IMR-90 (cell line): ENCODE measurements around the gene SLC2A2. TPM values are rescaled to one million over a fixed set of nuclear protein-coding genes. Genes with fewer than 3 reads are reported as not detected.

Source experiments
- ATAC-seq: fragments of 200-7000 bp; cut with Tn5 transposase; 2 replicates; pipeline ENCODE4 v1.9.1; 2020; ENCODE audit warnings: low read depth, mild to moderate bottlenecking, moderate library complexity
- BruUV-seq: library from RNA; stranded (reverse); fragments of 400-500 nt; replicated peaks from 2 replicates; lab custom pipeline; 2021; lab: Mats Ljungman, UMichigan
- CTCF ChIA-PET: fragments of 300-600 bp; formaldehyde crosslinking; extraction: SDS; loops from one replicate; lab custom pipeline; 2021; ENCODE audit warnings: antibody characterized with exemption; lab: Yijun Ruan, JAX
- POLR2A ChIA-PET: fragments of 300-600 bp; sonication (Branson Sonifier 250); formaldehyde crosslinking; loops from one replicate; lab custom pipeline; 2022; ENCODE audit warnings: antibody characterized with exemption; ENCODE audit not compliant: unreplicated experiment; lab: Charles Lee
- DNase-seq: peaks from one replicate; pipeline ENCODE4 v3.0.0; 2013
- H2AFZ ChIP-seq: replicated peaks from 2 replicates; pipeline ENCODE3; 2013; ENCODE audit warnings: low read length, mild to moderate bottlenecking; ENCODE audit not compliant: poor library complexity
- H2AK5ac ChIP-seq: 2 replicates; pipeline ENCODE4 v1.6.1; 2013; ENCODE audit warnings: low read depth, low read length, inconsistent platforms
- H2AK9ac ChIP-seq: replicated peaks from 2 replicates; pipeline ENCODE3; 2013; ENCODE audit warnings: mild to moderate bottlenecking, low read depth, low read length, moderate library complexity; ENCODE audit not compliant: poor library complexity
- H2BK120ac ChIP-seq: 2 replicates; pipeline ENCODE4 v1.6.1; 2013; ENCODE audit warnings: low read depth, low read length, inconsistent platforms
- H2BK15ac ChIP-seq: 3 replicates; pipeline ENCODE4 v1.6.1; 2013; ENCODE audit warnings: low read depth, low read length, inconsistent platforms
- H2BK20ac ChIP-seq: 2 replicates; pipeline ENCODE4 v1.6.1; 2013; ENCODE audit warnings: low read depth, mild to moderate bottlenecking, inconsistent platforms, low read length, moderate library complexity
- H2BK5ac ChIP-seq: 2 replicates; pipeline ENCODE4 v1.6.1; 2013; ENCODE audit warnings: mild to moderate bottlenecking, low read depth, low read length, inconsistent platforms; ENCODE audit not compliant: poor library complexity, severe bottlenecking
- H3K14ac ChIP-seq: replicated peaks from 2 replicates; pipeline ENCODE4 v1.6.1; 2013; ENCODE audit warnings: low read depth, low read length, inconsistent platforms
- H3K18ac ChIP-seq: 2 replicates; pipeline ENCODE4 v1.6.1; 2013; ENCODE audit warnings: low read depth, low read length, control low read depth
- H3K23ac ChIP-seq: 2 replicates; pipeline ENCODE4 v1.6.1; 2013; ENCODE audit warnings: low read depth, low read length, inconsistent platforms
- H3K27ac ChIP-seq: 2 replicates; pipeline ENCODE4 v1.5.1; 2013; ENCODE audit warnings: mild to moderate bottlenecking, control low read depth, low read length; ENCODE audit not compliant: insufficient read depth
- H3K27me3 ChIP-seq: 2 replicates; pipeline ENCODE4 v1.6.1; 2013; ENCODE audit warnings: low read length; ENCODE audit not compliant: control insufficient read depth, insufficient read depth
- H3K36me3 ChIP-seq: 2 replicates; pipeline ENCODE4 v1.6.1; 2013; ENCODE audit warnings: low read length, mixed read lengths; ENCODE audit not compliant: control insufficient read depth, insufficient read depth
- H3K4ac ChIP-seq: 2 replicates; pipeline ENCODE4 v1.6.1; 2013; ENCODE audit warnings: low read depth, low read length, inconsistent platforms
- H3K4me1 ChIP-seq: 2 replicates; pipeline ENCODE4 v1.6.1; 2013; ENCODE audit warnings: low read length, mixed read lengths; ENCODE audit not compliant: control insufficient read depth, insufficient read depth
- H3K4me2 ChIP-seq: 2 replicates; pipeline ENCODE4 v1.6.1; 2013; ENCODE audit warnings: low read depth, mild to moderate bottlenecking, control low read depth, low read length, moderate library complexity
- H3K4me3 ChIP-seq: 2 replicates; pipeline ENCODE4 v1.5.1; 2013; ENCODE audit warnings: low read depth, mild to moderate bottlenecking, control low read depth, low read length, moderate library complexity; ENCODE audit not compliant: insufficient read depth
- H3K56ac ChIP-seq: 2 replicates; pipeline ENCODE4 v1.6.1; 2013; ENCODE audit warnings: low read length, inconsistent platforms; ENCODE audit not compliant: insufficient read depth; ENCODE audit errors: extremely low read depth
- H3K79me1 ChIP-seq, 2 experiments: 2 replicates each; pipeline ENCODE4 v1.6.1; 2013; ENCODE audit warnings: low read length in 2 of 2, inconsistent platforms in 1 of 2, low read depth in 1 of 2
- H3K9ac ChIP-seq: 2 replicates; pipeline ENCODE4 v1.6.1; 2013; ENCODE audit warnings: low read depth, low read length, control low read depth
- H3K9me1 ChIP-seq: 2 replicates; pipeline ENCODE4 v1.6.1; 2013; ENCODE audit warnings: low read length, inconsistent platforms; ENCODE audit not compliant: insufficient read depth
- H3K9me3 ChIP-seq: 2 replicates; pipeline ENCODE4 v1.6.1; 2013; ENCODE audit warnings: low read length; ENCODE audit not compliant: control insufficient read depth, insufficient read depth
- H4K20me1 ChIP-seq: 2 replicates; pipeline ENCODE4 v1.6.1; 2013; ENCODE audit warnings: low read length, inconsistent platforms; ENCODE audit not compliant: insufficient read depth
- H4K5ac ChIP-seq: 2 replicates; pipeline ENCODE4 v1.6.1; 2013; ENCODE audit warnings: mild to moderate bottlenecking, low read depth, low read length, control low read depth
- H4K8ac ChIP-seq, 2 experiments: 2 replicates each; pipeline ENCODE4 v1.6.1; 2013; ENCODE audit warnings: low read depth in 2 of 2, low read length in 2 of 2, control low read depth in 1 of 2, inconsistent platforms in 1 of 2
- H4K91ac ChIP-seq: 2 replicates; pipeline ENCODE4 v1.6.1; 2013; ENCODE audit warnings: low read depth, low read length, inconsistent platforms; ENCODE audit not compliant: insufficient read depth
- BHLHE40 ChIP-seq: fragments of 150-350 bp; IDR thresholded peaks from 2 replicates; pipeline ENCODE4 v1.6.1; 2016; ENCODE audit warnings: mild to moderate bottlenecking, low read depth, low read length
- CEBPB ChIP-seq: IDR thresholded peaks from 2 replicates; pipeline ENCODE4 v1.6.1; 2012; ENCODE audit warnings: low read depth, low read length, improper control_type of control experiment
- CHD1 ChIP-seq: IDR thresholded peaks from 2 replicates; pipeline ENCODE4 v1.6.1; 2012; ENCODE audit warnings: low read depth, low read length, improper control_type of control experiment
- CTCF ChIP-seq: conservative IDR thresholded peaks from 2 replicates; pipeline ENCODE4 v1.5.1; 2012; ENCODE audit warnings: mild to moderate bottlenecking, low read depth, low read length, improper control_type of control experiment
- ELK1 ChIP-seq: fragments of 150-350 bp; IDR thresholded peaks from 2 replicates; pipeline ENCODE4 v1.6.1; 2016; ENCODE audit warnings: low read depth, mild to moderate bottlenecking, low read length, moderate library complexity, borderline replicate concordance
- FOS ChIP-seq: fragments of 150-350 bp; IDR thresholded peaks from 2 replicates; pipeline ENCODE4 v1.6.1; 2016; ENCODE audit warnings: low read depth, low read length
- MAFK ChIP-seq: IDR thresholded peaks from 2 replicates; pipeline ENCODE4 v1.6.1; 2012; ENCODE audit warnings: low read depth, low read length, improper control_type of control experiment
- MAZ ChIP-seq: IDR thresholded peaks from 2 replicates; pipeline ENCODE4 v1.6.1; 2012; ENCODE audit warnings: low read depth, mild to moderate bottlenecking, low read length, improper control_type of control experiment, moderate library complexity, borderline replicate concordance
- NFE2L2 ChIP-seq: fragments of 150-350 bp; IDR thresholded peaks from 2 replicates; pipeline ENCODE4 v1.6.1; 2016; ENCODE audit warnings: low read depth, mild to moderate bottlenecking, low read length
- POLR2A ChIP-seq: IDR thresholded peaks from 2 replicates; pipeline ENCODE4 v1.6.1; 2012; ENCODE audit warnings: mild to moderate bottlenecking, low read depth, low read length
- RAD21 ChIP-seq: IDR thresholded peaks from 2 replicates; pipeline ENCODE4 v1.6.1; 2012; ENCODE audit warnings: low read length, improper control_type of control experiment
- RCOR1 ChIP-seq: IDR thresholded peaks from 2 replicates; pipeline ENCODE4 v1.6.1; 2012; ENCODE audit warnings: mild to moderate bottlenecking, low read length, improper control_type of control experiment; ENCODE audit not compliant: insufficient replicate concordance
- RFX5 ChIP-seq: IDR thresholded peaks from 2 replicates; pipeline ENCODE4 v1.8.0; 2012; ENCODE audit warnings: low read depth, mild to moderate bottlenecking, low read length, moderate library complexity
- SMC3 ChIP-seq: fragments of 150-350 bp; IDR thresholded peaks from 2 replicates; pipeline ENCODE4 v1.6.1; 2016; ENCODE audit warnings: low read depth, mild to moderate bottlenecking, antibody characterized with exemption, low read length, moderate library complexity
- USF2 ChIP-seq: fragments of 150-350 bp; IDR thresholded peaks from 2 replicates; pipeline ENCODE4 v1.6.1; 2017; ENCODE audit warnings: mild to moderate bottlenecking, antibody characterized with exemption, low read length, low read depth
- WGBS, 2 experiments: methylation state at CpG; one replicate each; pipeline versions ENCODE4 v1.1.5 to v1.1.7; 2013; ENCODE audit warnings: missing lambda C conversion rate in 2 of 2; ENCODE audit not compliant: insufficient read length in 1 of 2; ENCODE audit errors: extremely low coverage in 2 of 2; 5-methylcytosine and 5-hydroxymethylcytosine counted together
- dilution Hi-C: fragments of 300-500 bp; cut with HindIII; formaldehyde crosslinking; loops from one replicate; pipeline ENCODE4 v1.14.3; 2018; ENCODE audit warnings: low sequenced_read_pairs; ENCODE audit not compliant: unreplicated experiment
- in situ Hi-C: fragments of 300-500 bp; cut with MboI; formaldehyde crosslinking; loops from 3 replicates; pipeline ENCODE4 v1.14.3; 2019; ENCODE audit warnings: low sequenced_read_pairs, inconsistent platforms, mixed read lengths
- intact Hi-C: fragments of 100-400 bp; cut with micrococcal nuclease; formaldehyde crosslinking; loops from 2 replicates; pipeline ENCODE4 v1.10.0; 2022
- polyA plus RNA-seq, 3 experiments: library from polyadenylated mRNA; depleted of rRNA; stranded (reverse); fragments of >200 nt; gene quantifications; 2 replicates each; pipeline ENCODE4 v1.2.3, GENCODE V29; 2012; ENCODE audit warnings: low replicate concordance in 1 of 3
- total RNA-seq: library from RNA; depleted of rRNA; stranded (reverse); fragments of >200 nt; gene quantifications from 2 replicates; pipeline ENCODE4 v1.2.3, GENCODE V29; 2012

The SLC2A2 gene
- total and polyA plus RNA-seq, 2 of the 4 experiments (the other 2 are of a cell fraction), result not detected

- DNase-seq, result no peak
- Histone ChIP-seq H2AK9ac (no peak overlapping the region), H3K4me2 (no peak overlapping the region), H4K20me1 (no peaks in the 10 kb centered on the region), H2BK20ac (no peak overlapping the region), H3K9me1 (no peaks in the 10 kb centered on the region), H2BK5ac (no peak overlapping the region), H3K36me3 (peaks cover 2% of the 10 kb centered on the region; the same call in 1 of the 2 replicates), H4K5ac (no peak overlapping the region), H3K4ac (no peak overlapping the region), H3K9ac (no peak overlapping the region), H3K27ac (no peak overlapping the region), H3K4me1 (no peaks in the 10 kb centered on the region), H2BK120ac (no peak overlapping the region), H3K9me3 (no peaks in the 10 kb centered on the region), H3K4me3 (no peak overlapping the region), H4K91ac (no peak overlapping the region), H3K56ac (no peak overlapping the region), H3K14ac (no peak overlapping the region), H4K8ac (no peak overlapping the region), H2AFZ (no peak overlapping the region), H3K18ac (no peak overlapping the region), H2AK5ac (no peak overlapping the region), H3K23ac (no peak overlapping the region), H2BK15ac (no peak overlapping the region), H3K27me3 (no peaks in the 10 kb centered on the region), H3K79me1 (no peaks in the 10 kb centered on the region)
- no peak for ATAC-seq
- POLR2A ChIA-PET, result no interaction called here
- in situ Hi-C loops, result no loop called here
- no peak for TF ChIP-seq CTCF
- TF ChIP-seq CEBPB, result no peak
- no peak for TF ChIP-seq ELK1
- TF ChIP-seq NFE2L2, result no peak
- TF ChIP-seq MAFK, result no peak
- no peak for TF ChIP-seq RAD21
- TF ChIP-seq USF2, result no peak
- no peak for TF ChIP-seq POLR2A
- no peak for TF ChIP-seq RCOR1
- no peak for TF ChIP-seq MAZ
- TF ChIP-seq BHLHE40, result no peak
- no peak for TF ChIP-seq RFX5
- no peak for TF ChIP-seq CHD1
- no peak for TF ChIP-seq FOS
- no peak for TF ChIP-seq SMC3
- intact Hi-C loops, result no loop called here
- 100% methylated on average over 1 of the region's 2 CpGs; no CpG with 5 or more reads in 1 of the 2 experiments for WGBS, 2 experiments
- CTCF ChIA-PET, result no interaction called here
- dilution Hi-C loops, result no loop called here
- BruUV-seq, result no TSS peak
Observed at GRCh38 chr3:171064461-171064860, 37.9 kb upstream of the SLC2A2 start.
